Transverse colon (tissue), 4 donors: Measurements from ENCODE around the gene OR2A1. TPM values are rescaled to one million over a fixed set of nuclear protein-coding genes. Genes with fewer than 3 reads are reported as not detected.
"Not testable (repeated sequence)": the region's sequence is repeated elsewhere in the genome, so short reads cannot be mapped to it uniquely, and the experiment has no call there.

Experiments
- DNase-seq: peaks from one replicate; pipeline ENCODE4 v3.0.0-alpha.2; 2019
- H3K27ac ChIP-seq, 4 donors: fragments of 200-600 bp; sonication (generic); 2 replicates each; pipeline ENCODE4 v1.5.1; 2016 to 2018; ENCODE audit warnings: inconsistent platforms in 4 of 4
- H3K27me3 ChIP-seq: fragments of 200-600 bp; sonication (generic); 2 replicates; pipeline ENCODE4 v1.5.1; 2017; ENCODE audit warnings: inconsistent platforms
- H3K36me3 ChIP-seq, 4 donors: fragments of 200-600 bp; sonication (generic); 2 replicates each; pipeline ENCODE4 v1.5.1; 2017 to 2019; ENCODE audit warnings: inconsistent platforms in 4 of 4
- H3K4me1 ChIP-seq, 4 donors: fragments of 200-600 bp; sonication (generic); 2 replicates each; pipeline ENCODE4 v1.5.1; 2017 to 2020; ENCODE audit warnings: inconsistent platforms in 4 of 4
- H3K4me3 ChIP-seq, 4 donors: fragments of 200-600 bp; sonication (generic); 1 replicate in 1 of 4; 2 replicates in 3 of 4; pipeline versions ENCODE4 v1.5.1 to v1.6.1; 2017 to 2019; ENCODE audit warnings: inconsistent platforms in 4 of 4
- H3K9me3 ChIP-seq, 2 donors: fragments of 200-600 bp; sonication (generic); 2 replicates each; pipeline ENCODE4 v1.5.1; 2017 to 2019; ENCODE audit warnings: inconsistent platforms in 2 of 2
- WGBS, 2 donors: methylation state at CpG; one replicate each; pipeline ENCODE4 v1.1.5; 2018; ENCODE audit warnings: low coverage in 1 of 2; 5-methylcytosine and 5-hydroxymethylcytosine counted together
- in situ Hi-C, 4 donors: fragments of 200-750 bp; cut with MboI; loops; one replicate each; pipeline versions ENCODE4 v1.15.0 to v1.15.1; 2017; ENCODE audit warnings: low sequenced_read_pairs in 3 of 4, low pct_ligation_motif_present in 1 of 4, low pct_unique_long_range_greater_than_20kb in 1 of 4
- intact Hi-C: fragments of 100-400 bp; cut with DNase I; formaldehyde crosslinking; loops from one replicate; pipeline ENCODE4 v1.15.1; 2023; ENCODE audit warnings: low total_unique reads
- total RNA-seq, 4 donors: library from RNA; depleted of rRNA; stranded (reverse); fragments of >200 nt; gene quantifications; one replicate each; pipeline ENCODE4 v1.1.0, GENCODE V29; 2016

OR2A1 gene, protein sequence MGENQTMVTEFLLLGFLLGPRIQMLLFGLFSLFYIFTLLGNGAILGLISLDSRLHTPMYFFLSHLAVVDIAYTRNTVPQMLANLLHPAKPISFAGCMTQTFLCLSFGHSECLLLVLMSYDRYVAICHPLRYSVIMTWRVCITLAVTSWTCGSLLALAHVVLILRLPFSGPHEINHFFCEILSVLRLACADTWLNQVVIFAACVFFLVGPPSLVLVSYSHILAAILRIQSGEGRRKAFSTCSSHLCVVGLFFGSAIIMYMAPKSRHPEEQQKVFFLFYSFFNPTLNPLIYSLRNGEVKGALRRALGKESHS
- not detected for total RNA-seq

DNA sequence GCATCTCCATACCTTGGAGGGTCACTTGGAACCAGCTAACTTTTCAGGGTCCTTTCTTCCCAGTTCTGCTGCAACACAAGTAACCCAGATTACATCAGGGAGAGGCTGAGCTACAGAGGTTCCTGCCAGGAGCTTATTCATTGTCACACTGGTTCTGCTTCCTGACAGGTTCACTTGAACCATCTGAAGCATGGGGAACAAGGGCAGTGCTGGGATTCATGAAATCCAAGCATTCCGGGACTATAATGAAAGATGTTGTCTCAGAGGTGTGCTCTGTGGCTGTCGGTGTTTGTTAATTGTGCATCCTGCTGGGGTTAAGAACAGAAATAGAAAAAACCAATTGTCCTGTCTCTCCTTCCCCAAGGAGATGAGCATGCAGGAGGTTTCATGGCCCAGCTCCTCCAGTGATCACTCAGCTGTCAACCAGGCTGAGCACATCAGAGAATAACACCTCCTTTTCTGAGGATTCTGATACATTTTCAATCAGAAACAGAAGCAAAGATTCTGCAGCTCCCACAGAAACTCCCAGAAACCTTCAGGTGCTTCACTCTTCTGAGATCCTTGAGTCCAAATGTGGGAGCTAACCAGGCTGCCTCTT is at the start of gene OR2A1:
OR2A1 (plus strand) TSS at position 548 of the 598 bp plus-strand sequence. CDS start 5,706 bp downstream, outside the sequence.
- H3K9me3 ChIP-seq, H3K4me3 ChIP-seq, H3K36me3 ChIP-seq, H3K27me3 ChIP-seq, in situ Hi-C loops, H3K4me1 ChIP-seq, H3K27ac ChIP-seq, intact Hi-C loops, DNase-seq: not testable (repeated sequence)
- WGBS, 2 donors, result 100% methylated on average over 2 of the region's 2 CpGs; no CpG with 5 or more reads in 1 of the 2 donors

DNA sequence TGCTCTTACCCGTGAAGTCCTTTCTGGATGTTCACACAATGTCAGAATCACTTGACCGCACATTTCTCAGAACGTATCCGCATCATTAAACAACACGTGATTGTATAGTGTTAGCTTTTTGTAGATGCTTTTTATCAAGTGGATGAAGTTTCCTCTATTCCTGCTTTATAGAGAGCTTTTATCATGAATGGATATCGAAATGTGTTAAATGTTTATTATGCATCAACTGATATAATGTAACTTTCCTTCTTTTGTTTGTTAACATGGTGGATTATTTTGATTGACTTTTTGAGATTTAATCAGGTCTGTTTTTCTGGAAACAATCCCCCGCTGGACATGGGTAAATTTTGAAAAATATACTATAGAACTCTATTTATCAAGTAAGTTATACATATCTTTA is 47.5 kb upstream of the OR2A1 start, which contains the start of gene OR2A7:
OR2A7 (minus strand) TSS at position 101 of the 400 bp plus-strand sequence. CDS start 5,164 bp downstream, outside the sequence.
- in situ Hi-C loops, H3K4me1 ChIP-seq, H3K9me3 ChIP-seq, H3K4me3 ChIP-seq, H3K27ac ChIP-seq, intact Hi-C loops, DNase-seq, H3K27me3 ChIP-seq, H3K36me3 ChIP-seq: not testable (repeated sequence)
- 95% methylated on average over 6 of the region's 7 CpGs; no CpG with 5 or more reads in 1 of the 2 donors for WGBS, 2 donors

DNA sequence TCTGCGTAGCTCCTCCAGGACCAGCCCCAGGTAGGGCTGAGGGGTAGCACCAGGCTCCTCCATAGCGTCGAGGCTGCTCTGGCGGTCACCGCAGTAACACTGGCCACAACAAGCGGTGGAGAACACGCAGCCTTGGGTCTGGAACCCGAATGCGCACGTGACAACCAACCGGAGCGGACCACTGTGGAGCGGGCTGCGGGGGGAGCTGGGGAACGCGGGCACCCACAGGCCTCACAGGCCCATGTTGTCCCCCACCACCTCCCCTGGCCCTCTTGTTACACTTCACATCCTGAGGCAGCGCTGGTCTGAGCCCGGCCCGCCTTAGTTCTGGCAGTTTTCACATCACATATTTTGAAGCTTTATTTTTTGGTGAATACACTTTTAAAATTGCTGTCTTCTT is 43.0 kb upstream of the OR2A1 start, which contains the start of gene CTAGE8:
CTAGE8 (minus strand) TSS at position 101 of the 400 bp plus-strand sequence; CDS start at position 63, 38 bp downstream.
- in situ Hi-C loops, intact Hi-C loops: not testable (repeated sequence)
- WGBS, 2 donors, result 100% methylated on average over 1 of the region's 19 CpGs; no CpG with 5 or more reads in 1 of the 2 donors

DNA sequence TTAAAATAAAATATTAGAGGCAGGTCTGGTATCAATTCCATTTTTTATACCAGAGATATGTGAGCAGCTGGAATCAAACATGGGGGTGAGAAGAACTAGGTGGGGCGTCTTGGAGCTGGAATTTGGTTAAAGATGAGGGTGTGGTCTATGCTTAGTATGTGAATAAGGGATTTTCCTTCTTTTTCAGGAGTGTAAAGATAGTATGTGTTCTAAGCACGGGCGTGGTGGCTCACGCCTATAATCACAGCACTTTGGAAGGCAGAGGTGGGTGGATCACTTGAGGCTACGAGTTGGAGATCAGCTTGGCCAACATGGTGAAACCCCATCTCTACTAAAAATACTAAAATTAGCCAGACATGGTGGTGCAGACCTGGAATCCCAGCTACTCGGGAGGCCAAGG is 36.9 kb upstream of the OR2A1 start:
- H3K27ac ChIP-seq, H3K27me3 ChIP-seq, H3K4me1 ChIP-seq, H3K4me3 ChIP-seq, DNase-seq, H3K36me3 ChIP-seq, in situ Hi-C loops, intact Hi-C loops, H3K9me3 ChIP-seq: not testable (repeated sequence)
- WGBS, 2 donors, result 88% methylated on average over 4 of the region's 6 CpGs; no CpG with 5 or more reads in 1 of the 2 donors

More for the DNA sequence above, 43.0 kb upstream of the OR2A1 start, which contains the start of gene CTAGE8:
- not testable (repeated sequence) for H3K27ac ChIP-seq, H3K9me3 ChIP-seq, H3K36me3 ChIP-seq, H3K27me3 ChIP-seq, H3K4me3 ChIP-seq, H3K4me1 ChIP-seq, DNase-seq

DNA sequence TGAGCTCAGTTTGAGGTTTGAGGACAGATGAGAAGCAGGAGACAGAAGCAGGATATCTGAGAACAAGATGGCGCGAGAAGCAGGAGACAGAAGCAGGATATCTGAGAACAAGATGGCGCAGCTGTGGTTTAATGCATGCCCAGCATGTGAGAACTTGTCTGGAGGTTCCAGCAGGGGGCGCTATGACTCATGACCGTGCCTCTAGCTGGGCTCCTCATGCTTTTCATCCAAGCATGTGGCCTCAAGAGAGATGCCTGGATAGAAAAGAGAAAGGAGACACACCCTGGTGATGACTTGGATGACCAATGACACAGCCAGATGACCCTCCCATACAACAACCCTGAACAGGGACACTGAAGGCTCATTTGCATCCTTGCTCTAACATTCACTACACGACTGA is 32.2 kb upstream of the OR2A1 start:
- H3K9me3 ChIP-seq, H3K4me1 ChIP-seq, in situ Hi-C loops, H3K4me3 ChIP-seq, DNase-seq, H3K27me3 ChIP-seq, intact Hi-C loops, H3K27ac ChIP-seq, H3K36me3 ChIP-seq: not testable (repeated sequence)
- WGBS, 2 donors, result 81% methylated on average over 4 of the region's 6 CpGs; no CpG with 5 or more reads in 1 of the 2 donors

DNA sequence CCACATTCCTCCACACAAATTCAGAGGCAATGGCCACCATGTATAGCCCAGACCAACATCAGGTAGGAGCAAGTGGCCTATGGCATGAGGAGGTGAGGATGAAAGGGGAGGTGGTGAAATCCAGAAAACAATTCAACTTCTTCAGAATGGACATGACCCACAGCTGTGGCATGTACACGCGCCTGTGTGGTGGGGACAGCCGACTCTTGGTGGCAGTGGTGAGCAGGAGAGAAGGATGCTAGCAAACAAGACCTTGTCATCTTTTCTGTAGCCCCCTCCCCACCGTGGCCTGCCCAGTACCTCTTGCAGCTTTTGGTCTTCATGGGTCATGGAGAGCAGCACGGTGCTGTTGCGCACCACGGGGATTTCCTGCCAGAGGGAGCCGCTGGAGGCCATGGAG is 30.2 kb upstream of the OR2A1 start:
- H3K27me3 ChIP-seq, intact Hi-C loops, H3K9me3 ChIP-seq, H3K4me1 ChIP-seq, H3K36me3 ChIP-seq, in situ Hi-C loops, H3K27ac ChIP-seq, H3K4me3 ChIP-seq, DNase-seq: not testable (repeated sequence)
- WGBS, 2 donors, result no CpG with 5 or more reads among the region's 8 CpGs

DNA sequence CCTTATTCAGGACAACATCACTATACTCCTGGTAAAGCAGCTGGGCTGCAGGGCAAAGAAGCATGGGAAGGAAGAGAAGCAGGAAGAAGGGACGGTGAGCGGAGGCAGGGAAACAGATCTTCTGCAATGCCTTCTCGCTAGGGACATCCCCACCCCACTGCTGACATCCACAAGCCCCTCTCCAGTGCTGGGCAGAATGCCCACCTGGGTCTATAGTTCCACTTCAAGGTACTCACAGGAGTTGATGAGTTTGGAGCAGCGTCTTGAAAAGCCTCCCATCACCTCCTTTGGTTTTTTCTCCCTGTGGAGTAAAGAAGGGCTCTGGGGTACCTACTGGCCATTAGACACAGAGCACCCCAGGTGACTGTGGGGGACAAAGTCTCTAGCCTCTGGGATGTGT is 29.7 kb upstream of the OR2A1 start:
- H3K27me3 ChIP-seq, in situ Hi-C loops, H3K27ac ChIP-seq, H3K4me1 ChIP-seq, H3K4me3 ChIP-seq, H3K36me3 ChIP-seq, DNase-seq, H3K9me3 ChIP-seq, intact Hi-C loops: not testable (repeated sequence)
- 96 to 100% methylated on average over 1 to 4 of the region's 4 CpGs for WGBS, 2 donors

DNA sequence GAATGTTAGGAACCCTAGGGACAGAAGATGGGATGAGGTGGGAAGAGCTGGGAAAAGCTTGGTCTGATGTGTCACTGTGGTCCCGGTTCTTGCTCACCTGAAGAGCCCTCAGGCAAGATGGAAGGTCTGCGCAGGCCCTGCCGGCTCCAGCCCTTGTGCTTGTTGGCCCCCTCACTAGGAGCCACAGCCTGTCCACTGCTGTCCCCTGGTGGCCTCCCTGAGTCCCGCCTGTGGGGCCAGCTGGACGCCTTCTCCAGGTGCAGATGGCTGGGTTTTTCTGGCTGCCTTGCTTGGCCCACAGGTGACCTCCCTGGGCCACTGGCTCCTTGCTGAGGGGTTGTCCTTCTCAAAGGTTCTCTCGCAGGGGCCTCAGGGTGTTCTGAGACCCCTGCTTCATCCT is 28.5 kb upstream of the OR2A1 start:
- H3K36me3 ChIP-seq, in situ Hi-C loops, H3K4me1 ChIP-seq, H3K27ac ChIP-seq, H3K4me3 ChIP-seq, H3K9me3 ChIP-seq, H3K27me3 ChIP-seq, DNase-seq, intact Hi-C loops: not testable (repeated sequence)
- no CpG with 5 or more reads among the region's 6 CpGs for WGBS, 2 donors

DNA sequence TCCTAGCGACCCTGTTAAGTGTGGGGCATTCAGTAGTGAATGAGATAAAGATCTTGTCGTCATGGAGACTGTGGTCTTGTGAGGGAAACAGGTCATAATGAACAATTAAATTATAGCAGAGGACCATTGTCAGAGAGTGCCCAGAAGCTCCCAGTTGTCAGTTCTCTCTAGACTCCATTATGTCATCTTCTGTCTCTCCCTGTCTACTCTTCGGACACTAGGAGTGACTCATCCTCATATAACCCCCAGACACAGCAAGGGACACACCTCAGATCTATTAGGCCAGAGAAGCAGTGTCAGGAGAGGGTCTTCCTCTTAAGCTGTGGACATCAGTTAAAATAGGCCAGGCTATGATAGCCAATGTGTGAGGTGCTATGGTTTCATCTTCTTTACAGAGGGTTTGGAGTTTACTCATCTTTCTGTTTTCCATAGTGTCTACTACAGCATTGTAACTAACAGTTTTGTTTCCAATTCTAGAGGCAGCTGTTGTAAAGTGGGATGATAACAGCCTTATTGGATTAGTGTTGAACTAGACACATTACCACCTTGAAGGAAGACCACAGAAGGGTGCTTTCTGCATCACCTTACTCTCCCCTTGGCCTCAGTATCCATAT is 24.9 kb upstream of the OR2A1 start:
- H3K4me1 ChIP-seq, H3K36me3 ChIP-seq, H3K27me3 ChIP-seq, in situ Hi-C loops, H3K27ac ChIP-seq, DNase-seq, intact Hi-C loops, H3K4me3 ChIP-seq, H3K9me3 ChIP-seq: not testable (repeated sequence)
- no CpG with 5 or more reads among the region's 3 CpGs for WGBS, 2 donors

DNA sequence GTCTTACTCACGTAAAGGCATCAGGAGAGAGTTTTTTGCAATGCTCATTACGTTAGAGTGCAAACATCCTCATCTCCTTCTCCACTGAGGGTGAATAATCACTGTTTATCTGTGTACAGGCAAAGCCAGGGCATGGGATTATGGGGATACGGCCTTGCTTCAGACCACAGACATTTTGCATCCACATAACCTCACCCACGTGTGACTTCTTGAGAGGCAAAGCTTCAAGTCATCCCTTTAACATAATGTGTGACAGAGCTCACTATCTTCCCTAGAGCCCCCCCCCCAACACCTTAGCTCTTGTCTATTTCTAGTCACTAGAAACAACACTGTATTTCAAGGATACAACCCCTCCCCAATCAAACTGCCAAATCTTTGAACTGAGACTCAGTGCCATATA is 20.6 kb upstream of the OR2A1 start:
- H3K9me3 ChIP-seq, intact Hi-C loops, in situ Hi-C loops, H3K27me3 ChIP-seq, H3K4me1 ChIP-seq, DNase-seq, H3K27ac ChIP-seq, H3K4me3 ChIP-seq, H3K36me3 ChIP-seq: not testable (repeated sequence)
- WGBS, 2 donors, result 44% methylated on average over 2 of the region's 4 CpGs; no CpG with 5 or more reads in 1 of the 2 donors
